Esophagus (tissue), 2 donors: Measurements from ENCODE around the gene POLR2C. TPM values are rescaled to one million over a fixed set of nuclear protein-coding genes. Genes with fewer than 3 reads are reported as not detected.

ENCODE experiments used
- H3K27ac ChIP-seq, 2 donors: one replicate each; pipeline ENCODE4 v1.5.1; 2013; ENCODE audit warnings: low read depth in 2 of 2, mild to moderate bottlenecking in 2 of 2, inconsistent platforms in 1 of 2, low read length in 1 of 2, moderate library complexity in 1 of 2
- H3K27me3 ChIP-seq, 2 donors: one replicate each; pipeline ENCODE4 v1.6.1; 2013; ENCODE audit warnings: low read length in 2 of 2, control low read depth in 1 of 2, mild to moderate bottlenecking in 1 of 2; ENCODE audit not compliant: insufficient read depth in 2 of 2, control insufficient read depth in 1 of 2
- H3K36me3 ChIP-seq, 2 donors: one replicate each; pipeline ENCODE4 v1.6.1; 2013; ENCODE audit warnings: low read length in 1 of 2; ENCODE audit not compliant: control insufficient read depth in 2 of 2, insufficient read depth in 2 of 2
- H3K4me1 ChIP-seq, 2 donors: one replicate each; pipeline ENCODE4 v1.6.1; 2013; ENCODE audit warnings: low read length in 1 of 2; ENCODE audit not compliant: control insufficient read depth in 2 of 2, insufficient read depth in 2 of 2
- H3K4me3 ChIP-seq, 2 donors: one replicate each; pipeline ENCODE4 v1.5.1; 2013; ENCODE audit warnings: low read length in 2 of 2, mild to moderate bottlenecking in 2 of 2, low read depth in 1 of 2, moderate library complexity in 1 of 2
- H3K9me3 ChIP-seq, 2 donors: one replicate each; pipeline ENCODE4 v1.6.1; 2013; ENCODE audit warnings: mild to moderate bottlenecking in 2 of 2, low read depth in 1 of 2, low read length in 1 of 2, moderate library complexity in 1 of 2; ENCODE audit not compliant: control insufficient read depth in 2 of 2, insufficient read depth in 1 of 2
- WGBS, 2 donors: extraction: QIAGEN DNeasy Blood & Tissue Kit; methylation state at CpG; one replicate each; pipeline ENCODE4 v1.1.7; 2013; 5-methylcytosine and 5-hydroxymethylcytosine counted together
- polyA plus RNA-seq, 2 donors: library from polyadenylated mRNA; stranded (reverse); fragments of 200-250 nt; gene quantifications; one replicate each; pipeline ENCODE4 v1.2.3, GENCODE V29; 2013
- donor health status: healthy with polysubstance abuse.
- donor health status: Bipolar disorder and iron deficiency.

POLR2C gene
- polyA plus RNA-seq, 2 donors = 18.5 to 34.0 TPM

GRCh38 chr16:57507136-57508034 is 44.9 kb downstream of the POLR2C start:
- H3K27ac ChIP-seq = no peak overlapping the region
- H3K36me3 ChIP-seq = no peaks in the 10 kb centered on the region
- no peaks in the 10 kb centered on the region for H3K4me1 ChIP-seq
- no peaks in the 10 kb centered on the region for H3K27me3 ChIP-seq
- no peak overlapping the region for H3K4me3 ChIP-seq
- H3K9me3 ChIP-seq = no peaks in the 10 kb centered on the region
- 71% methylated on average over 13 of the region's 13 CpGs for WGBS, 2 donors

DNA sequence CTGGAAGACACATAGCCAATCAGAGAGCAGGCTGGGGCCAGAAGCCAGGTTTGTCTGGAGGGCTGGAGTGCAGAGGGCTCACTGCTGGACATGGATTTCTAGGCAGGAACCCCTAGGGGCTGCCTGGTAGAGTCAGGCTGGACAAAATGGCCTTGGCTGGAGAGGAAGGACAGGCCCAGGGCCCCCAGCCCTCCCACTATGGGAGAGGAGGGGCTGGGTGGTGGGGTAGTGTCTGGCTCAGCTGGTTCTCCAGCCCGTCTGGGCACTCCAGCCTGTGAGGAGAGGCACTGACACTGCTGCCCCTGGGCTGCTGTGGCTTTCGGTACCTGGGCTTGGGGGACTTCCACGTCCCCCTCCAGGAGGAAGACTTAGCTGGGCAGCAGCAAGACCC is 45.6 kb downstream of the POLR2C start:
- Histone ChIP-seq H3K27ac (no peak overlapping the region), H3K4me1 (no peaks in the 10 kb centered on the region), H3K9me3 (no peaks in the 10 kb centered on the region), H3K36me3 (peaks cover 0 to 2% of the 10 kb centered on the region in 2 donors), H3K4me3 (no peak overlapping the region), H3K27me3 (no peaks in the 10 kb centered on the region)
- 83 to 88% methylated on average over 3 of the region's 3 CpGs for WGBS, 2 donors

GRCh38 chr16:57509231-57509923 is 46.9 kb downstream of the POLR2C start:
- H3K4me1 ChIP-seq = no peaks in the 10 kb centered on the region
- no peak overlapping the region for H3K4me3 ChIP-seq
- no peaks in the 10 kb centered on the region for H3K27me3 ChIP-seq
- H3K27ac ChIP-seq = no peak overlapping the region
- peaks cover 0 to 2% of the 10 kb centered on the region in 2 donors for H3K36me3 ChIP-seq
- WGBS, 2 donors = 62 to 69% methylated on average over 12 of the region's 12 CpGs
- H3K9me3 ChIP-seq = no peaks in the 10 kb centered on the region

DNA sequence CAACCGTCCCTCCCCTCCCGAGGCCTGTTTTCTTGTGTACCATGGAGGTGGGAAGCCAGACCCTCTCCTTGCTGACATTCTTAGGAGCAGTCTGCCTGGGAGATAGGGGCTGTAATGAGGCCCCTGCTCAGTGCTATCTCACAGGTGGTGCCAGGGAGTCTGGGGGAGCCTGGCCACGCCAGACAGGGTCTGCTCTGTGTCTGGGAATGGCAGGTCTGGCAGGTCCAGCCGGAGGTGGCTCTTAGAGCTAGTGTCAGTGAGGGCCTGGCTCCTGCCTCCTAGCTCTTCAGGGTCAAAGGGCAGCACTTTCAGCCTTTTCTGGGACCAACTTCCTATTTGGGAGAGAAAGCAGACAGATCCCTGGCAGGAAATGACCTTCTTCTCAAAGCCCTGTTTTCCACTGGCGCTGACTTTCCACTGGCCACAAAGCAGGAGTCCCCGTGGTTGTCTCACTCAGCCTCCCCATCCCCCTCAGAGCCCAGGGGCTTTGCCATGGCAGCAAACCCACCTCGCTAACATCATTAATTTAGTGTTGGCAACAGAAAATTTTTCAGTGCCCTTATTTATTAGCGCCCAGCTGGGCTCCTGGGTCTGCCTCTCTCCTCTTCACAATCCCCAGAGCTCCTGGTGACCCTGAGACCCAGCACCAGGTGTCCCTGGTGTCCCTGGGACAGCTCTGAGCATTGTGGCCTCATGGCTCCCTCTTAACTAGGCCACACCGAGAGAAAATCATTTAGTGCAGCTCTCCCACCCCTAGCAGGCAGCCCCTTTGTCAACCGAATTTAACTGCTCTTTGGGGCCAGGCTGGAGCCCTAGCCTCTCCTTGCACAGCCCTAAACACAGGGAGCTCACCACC is 47.8 kb downstream of the POLR2C start:
- Histone ChIP-seq H3K4me1 (no peaks in the 10 kb centered on the region), H3K36me3 (peaks cover 0 to 2% of the 10 kb centered on the region in 2 donors), H3K4me3 (no peak overlapping the region), H3K9me3 (no peaks in the 10 kb centered on the region), H3K27ac (no peak overlapping the region), H3K27me3 (no peaks in the 10 kb centered on the region)
- 53 to 54% methylated on average over 10 of the region's 10 CpGs for WGBS, 2 donors

DNA sequence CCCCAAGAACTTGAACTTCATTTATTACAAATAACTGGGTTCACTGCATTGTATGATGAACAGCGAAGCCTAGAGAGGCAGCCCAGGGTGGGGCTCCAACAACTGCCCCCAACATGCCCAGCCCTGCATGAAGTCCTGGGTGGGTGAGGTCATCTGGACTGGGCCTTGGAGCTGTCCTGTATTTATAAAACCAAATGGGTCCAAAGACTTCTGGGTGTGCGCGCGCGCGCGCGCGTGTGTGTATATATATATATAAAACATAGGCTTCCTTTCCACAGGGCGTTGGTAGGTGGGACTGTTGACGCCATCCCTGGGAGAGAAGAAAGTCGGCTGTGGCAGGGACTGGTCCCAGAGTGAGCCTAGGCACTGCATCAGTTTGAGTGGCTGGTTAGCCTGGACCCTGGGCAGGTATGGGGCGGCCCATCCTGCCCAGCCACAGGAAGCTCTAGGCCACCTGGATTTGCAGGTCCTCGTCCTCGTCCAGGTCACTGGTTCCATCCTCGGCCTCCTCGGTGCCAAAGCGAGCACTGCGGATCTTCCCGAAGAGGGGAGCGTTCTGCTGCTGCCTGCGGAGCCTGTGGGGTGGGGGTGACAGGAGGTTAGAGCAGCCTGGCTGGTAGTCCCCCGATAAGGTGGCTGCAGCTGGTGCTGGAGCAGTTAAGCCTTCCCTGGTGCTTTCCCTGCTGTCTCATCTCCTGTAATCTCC is 50.0 kb downstream of the POLR2C start:
- Histone ChIP-seq H3K27ac (no peak overlapping the region), H3K27me3 (no peaks in the 10 kb centered on the region), H3K4me1 (no peaks in the 10 kb centered on the region), H3K9me3 (no peaks in the 10 kb centered on the region), H3K36me3 (peaks cover 0 to 3% of the 10 kb centered on the region in 2 donors), H3K4me3 (no peak overlapping the region)
- 93 to 94% methylated on average over 23 of the region's 23 CpGs for WGBS, 2 donors

DNA sequence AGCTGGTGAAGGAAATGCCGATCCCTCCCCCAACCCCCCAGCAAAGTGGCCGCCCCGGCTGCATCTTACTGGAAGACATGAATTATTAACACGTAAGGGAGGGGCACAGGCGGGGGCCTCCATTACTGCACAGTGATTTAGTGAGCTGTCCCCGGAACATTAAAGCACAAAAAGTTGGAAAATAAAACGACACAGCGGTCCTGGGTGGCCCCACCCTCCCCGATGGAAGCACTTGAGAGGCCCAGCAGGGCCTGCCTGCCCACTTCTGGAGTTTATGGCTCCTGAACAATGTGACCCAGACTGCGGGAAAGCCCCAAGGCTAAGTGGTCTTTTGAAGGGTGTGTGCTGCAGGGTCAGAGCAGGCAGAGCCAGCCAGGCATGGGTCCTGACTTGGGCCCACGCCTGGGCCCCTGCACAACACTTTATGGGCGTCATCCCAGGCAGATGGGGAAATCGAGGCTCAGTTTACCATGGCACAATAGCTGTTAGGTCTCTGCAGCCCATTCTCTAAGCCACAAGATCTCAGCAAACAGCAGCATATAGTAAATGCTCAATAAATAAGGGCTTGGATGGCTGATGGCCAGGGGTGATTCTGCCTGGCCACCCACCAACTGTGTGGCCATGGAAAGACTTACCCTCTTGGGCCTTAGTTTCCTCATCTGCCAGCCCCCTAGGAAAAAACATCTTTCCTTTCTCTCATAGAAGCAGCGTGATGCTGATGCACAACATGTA is 51.1 kb downstream of the POLR2C start:
- Histone ChIP-seq H3K4me1 (no peaks in the 10 kb centered on the region), H3K27me3 (no peaks in the 10 kb centered on the region), H3K36me3 (peaks cover 0 to 11% of the 10 kb centered on the region in 2 donors), H3K9me3 (no peaks in the 10 kb centered on the region), H3K4me3 (no peak overlapping the region), H3K27ac (no peak overlapping the region)
- 73 to 74% methylated on average over 14 of the region's 14 CpGs for WGBS, 2 donors

DNA sequence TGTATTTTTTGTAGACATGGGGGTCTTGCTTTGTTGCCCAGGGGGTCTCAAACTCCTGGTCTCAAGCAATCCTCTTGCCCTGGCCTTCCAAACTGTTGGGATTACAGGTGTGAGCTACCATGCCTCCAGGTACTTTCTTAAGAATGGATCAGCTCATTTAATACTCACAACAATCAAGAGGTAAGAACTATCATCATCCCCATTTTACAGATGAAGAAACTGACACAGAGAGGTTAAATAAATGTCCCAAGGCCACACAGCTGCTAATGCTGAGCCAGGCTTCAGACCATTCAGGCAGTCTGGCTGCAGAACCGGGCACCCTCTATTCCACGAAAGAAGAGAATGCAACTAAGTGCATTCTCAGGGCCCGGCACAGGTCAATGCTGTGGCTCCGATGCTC is 51.9 kb downstream of the POLR2C start:
- WGBS, 2 donors = 82 to 91% methylated on average over 4 of the region's 4 CpGs
- Histone ChIP-seq H3K4me1 (no peaks in the 10 kb centered on the region), H3K4me3 (no peak overlapping the region), H3K9me3 (no peaks in the 10 kb centered on the region), H3K27ac (no peak overlapping the region), H3K27me3 (no peaks in the 10 kb centered on the region), H3K36me3 (peaks cover 0 to 11% of the 10 kb centered on the region in 2 donors)

- Histone ChIP-seq H3K4me3 (no peak overlapping the region), H3K9me3 (no peaks in the 10 kb centered on the region), H3K36me3 (peaks cover 0 to 11% of the 10 kb centered on the region in 2 donors), H3K27ac (no peak overlapping the region), H3K4me1 (no peaks in the 10 kb centered on the region), H3K27me3 (no peaks in the 10 kb centered on the region)
- 80 to 82% methylated on average over 23 of the region's 23 CpGs for WGBS, 2 donors
These were observed 52.5 kb downstream of the POLR2C start for GRCh38 chr16:57514791-57515600.
